HEK293 (cell line): ENCODE data around the gene BCDIN3D.
A peak's percentile ranks its signal among the peaks of the same experiment; 100 is the strongest.

Source experiments
- CTCF ChIA-PET: fragments of 350-600 bp; formaldehyde crosslinking; extraction: SDS; loops from one replicate; lab custom pipeline; 2021; ENCODE audit warnings: antibody characterized with exemption; lab: Yijun Ruan, JAX
- POLR2A ChIA-PET: fragments of 300-600 bp; formaldehyde crosslinking; extraction: SDS; loops from one replicate; lab custom pipeline; 2020; ENCODE audit warnings: antibody characterized with exemption, inconsistent platforms; lab: Yijun Ruan, JAX
- H3K27ac ChIP-seq: fragments of 200-500 bp; sonication (Bioruptor generic); 2 replicates; pipeline ENCODE4 v1.5.1; 2014; ENCODE audit warnings: low read depth, low read length, control low read depth, inconsistent platforms; ENCODE audit errors: extremely low read depth
- H3K36me3 ChIP-seq, 2 experiments: fragments of 200-500 bp in 1 of 2; sonication (Bioruptor generic) in 1 of 2; 1 replicate in 1 of 2; 2 replicates in 1 of 2; pipeline ENCODE4 v1.5.1; 2014 to 2017; ENCODE audit warnings: inconsistent platforms in 2 of 2, low read length in 2 of 2; ENCODE audit not compliant: control insufficient read depth in 2 of 2, insufficient read depth in 1 of 2
- H3K4me1 ChIP-seq: fragments of 200-500 bp; sonication (Bioruptor generic); 2 replicates; pipeline ENCODE4 v1.5.1; 2014; ENCODE audit warnings: mild to moderate bottlenecking, low read length, inconsistent platforms; ENCODE audit not compliant: control insufficient read depth, insufficient read depth
- H3K4me3 ChIP-seq: 2 replicates; pipeline ENCODE4 v1.5.1; 2011; ENCODE audit warnings: low read depth, mild to moderate bottlenecking, control low read depth, low read length, moderate library complexity
- H3K9me3 ChIP-seq: fragments of 200-500 bp; sonication (Bioruptor generic); 2 replicates; pipeline ENCODE4 v1.5.1; 2014; ENCODE audit warnings: low read depth, low read length, inconsistent platforms; ENCODE audit not compliant: control insufficient read depth, insufficient read depth
- KLF1 ChIP-seq: fragments of 450-650 bp; formaldehyde crosslinking; IDR thresholded peaks from 2 replicates; pipeline ENCODE4 v1.5.1; 2016; ENCODE audit warnings: missing biosample characterization, missing genetic modification characterization
- KLF8 ChIP-seq: fragments of 450-650 bp; formaldehyde crosslinking; IDR thresholded peaks from 2 replicates; pipeline ENCODE4 v1.5.1; 2016; ENCODE audit warnings: missing biosample characterization, missing genetic modification characterization
- MEIS1 ChIP-seq: sonication (generic); formaldehyde crosslinking; IDR thresholded peaks from 2 replicates; pipeline ENCODE4 v1.8.1; 2022; ENCODE audit warnings: missing genetic modification reagents, mild to moderate bottlenecking, borderline replicate concordance
- ZFHX2 ChIP-seq: fragments of 450-650 bp; formaldehyde crosslinking; conservative IDR thresholded peaks from 2 replicates; pipeline ENCODE4 v1.5.1; 2016; ENCODE audit warnings: missing biosample characterization, missing genetic modification characterization
- ZFP37 ChIP-seq: fragments of 450-650 bp; formaldehyde crosslinking; IDR thresholded peaks from 2 replicates; pipeline ENCODE4 v1.5.1; 2016; ENCODE audit warnings: missing biosample characterization, missing genetic modification characterization
- ZNF37A ChIP-seq: fragments of 450-650 bp; IDR thresholded peaks from 2 replicates; pipeline ENCODE4 v1.5.1; 2018; ENCODE audit warnings: missing biosample characterization, missing genetic modification characterization
- ZNF416 ChIP-seq: fragments of 450-650 bp; formaldehyde crosslinking; IDR thresholded peaks from 2 replicates; pipeline ENCODE4 v1.5.1; 2016; ENCODE audit warnings: missing biosample characterization, missing genetic modification characterization
- ZNF423 ChIP-seq: fragments of 450-650 bp; formaldehyde crosslinking; IDR thresholded peaks from 2 replicates; pipeline ENCODE4 v1.5.1; 2016; ENCODE audit warnings: missing biosample characterization, missing genetic modification characterization
- ZNF514 ChIP-seq: fragments of 450-650 bp; formaldehyde crosslinking; IDR thresholded peaks from 2 replicates; pipeline ENCODE4 v1.5.1; 2016; ENCODE audit warnings: missing biosample characterization, missing genetic modification characterization
- ZNF571 ChIP-seq: fragments of 450-650 bp; formaldehyde crosslinking; IDR thresholded peaks from 2 replicates; pipeline ENCODE4 v1.5.0; 2017; ENCODE audit warnings: missing biosample characterization, missing genetic modification characterization
- ZNF600 ChIP-seq: fragments of 450-650 bp; formaldehyde crosslinking; IDR thresholded peaks from 2 replicates; pipeline ENCODE4 v1.5.1; 2016; ENCODE audit warnings: missing biosample characterization, missing genetic modification characterization
- ZNF621 ChIP-seq: fragments of 450-650 bp; formaldehyde crosslinking; IDR thresholded peaks from 2 replicates; pipeline ENCODE4 v1.5.1; 2017; ENCODE audit warnings: missing biosample characterization, missing genetic modification characterization
- ZNF629 ChIP-seq: fragments of 450-650 bp; formaldehyde crosslinking; IDR thresholded peaks from 2 replicates; pipeline ENCODE4 v1.5.1; 2017; ENCODE audit warnings: missing biosample characterization, missing genetic modification characterization
- ZNF654 ChIP-seq: fragments of 450-650 bp; formaldehyde crosslinking; IDR thresholded peaks from 2 replicates; pipeline ENCODE4 v1.5.1; 2016; ENCODE audit warnings: low read depth, missing biosample characterization, missing genetic modification characterization
- ZNF701 ChIP-seq: fragments of 450-650 bp; formaldehyde crosslinking; IDR thresholded peaks from 2 replicates; pipeline ENCODE4 v1.5.1; 2016; ENCODE audit warnings: missing biosample characterization, missing genetic modification characterization
- ZNF707 ChIP-seq: fragments of 450-650 bp; formaldehyde crosslinking; IDR thresholded peaks from 2 replicates; pipeline ENCODE4 v1.5.1; 2016; ENCODE audit warnings: missing biosample characterization, missing genetic modification characterization
- ZNF777 ChIP-seq: fragments of 450-650 bp; formaldehyde crosslinking; IDR thresholded peaks from 2 replicates; pipeline ENCODE4 v1.5.1; 2017; ENCODE audit warnings: missing biosample characterization, missing genetic modification characterization, borderline replicate concordance
- TF ChIP-seq, protein P1 (sequence below): fragments of 450-650 bp; formaldehyde crosslinking; IDR thresholded peaks from 2 replicates; pipeline ENCODE4; 2016; ENCODE audit warnings: missing biosample characterization, missing genetic modification characterization
- TF ChIP-seq, protein P2 (sequence below): IDR thresholded peaks from 2 replicates; pipeline ENCODE4 v1.6.1; 2011; ENCODE audit warnings: mild to moderate bottlenecking, low read depth, low read length, borderline replicate concordance
- TF ChIP-seq, protein P3 (sequence below): fragments of 450-650 bp; formaldehyde crosslinking; IDR thresholded peaks from 2 replicates; pipeline ENCODE4 v1.5.1; 2017; ENCODE audit warnings: missing biosample characterization, missing genetic modification characterization
- TF ChIP-seq, protein P4 (sequence below): fragments of 450-650 bp; formaldehyde crosslinking; IDR thresholded peaks from 2 replicates; pipeline ENCODE4 v1.5.1; 2016; ENCODE audit warnings: missing biosample characterization, missing genetic modification characterization
- TF ChIP-seq, protein P5 (sequence below): fragments of 450-650 bp; formaldehyde crosslinking; IDR thresholded peaks from 2 replicates; pipeline ENCODE4 v1.5.1; 2017; ENCODE audit warnings: missing biosample characterization, mild to moderate bottlenecking, missing genetic modification characterization, moderate library complexity
- TF ChIP-seq, protein P6 (sequence below): fragments of 450-650 bp; formaldehyde crosslinking; IDR thresholded peaks from 2 replicates; pipeline ENCODE4 v1.5.0; 2017; ENCODE audit warnings: missing biosample characterization, missing genetic modification characterization, borderline replicate concordance

The BCDIN3D gene

DNA sequence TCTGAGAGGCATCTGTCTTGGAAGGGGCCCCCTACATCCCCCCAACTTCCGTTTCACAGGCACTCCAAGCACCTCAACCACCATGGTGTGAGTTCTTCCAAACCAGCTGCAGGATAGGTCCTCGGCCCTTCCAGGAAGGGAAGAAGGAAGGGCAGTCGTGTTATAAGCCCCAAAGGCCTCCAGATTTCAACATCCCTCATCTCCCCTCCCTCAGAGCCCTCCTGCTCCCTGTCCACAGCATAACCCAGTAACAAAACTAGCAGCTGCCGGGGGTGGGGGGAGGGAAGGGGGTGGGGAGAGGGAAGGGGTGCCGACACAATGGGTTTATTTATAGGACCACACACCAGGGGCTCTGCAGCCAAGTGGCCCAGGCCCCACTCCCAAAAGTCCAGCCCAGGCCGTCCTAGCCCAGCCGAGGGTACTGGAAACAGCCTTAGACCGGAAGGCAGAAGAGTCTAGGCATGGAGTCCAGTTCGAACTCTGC is 33.0 kb downstream of the BCDIN3D start:
- H3K36me3 ChIP-seq, result peaks cover 0 to 28% of the 10 kb centered on the region in 2 experiments; a peak in 2 of 3 replicates
- CTCF ChIA-PET, result interaction anchor here (0.7 to 1.6 kb wide), 5 partner anchors 29 to 57 kb away, joined by 3 to 5 read pairs (median 3); no protein-coding TSS in a partner anchor
- POLR2A ChIA-PET, result no interaction called here
- H3K27ac ChIP-seq, result no peak overlapping the region
- H3K9me3 ChIP-seq, result no peaks in the 10 kb centered on the region
- TF ChIP-seq ZNF600 (tag by site-specific recombination) (no peak), KLF8 (tag by site-specific recombination) (no peak), ZNF37A (tag by site-specific recombination) (no peak), ZNF707 (tag by site-specific recombination) (no peak), ZNF701 (tag by site-specific recombination) (no peak), ZNF654 (tag by site-specific recombination) (no peak), ZFP37 (tag by site-specific recombination) (no peak), ZNF629 (tag by site-specific recombination) (no peak)
- TF ChIP-seq, protein P1, sequence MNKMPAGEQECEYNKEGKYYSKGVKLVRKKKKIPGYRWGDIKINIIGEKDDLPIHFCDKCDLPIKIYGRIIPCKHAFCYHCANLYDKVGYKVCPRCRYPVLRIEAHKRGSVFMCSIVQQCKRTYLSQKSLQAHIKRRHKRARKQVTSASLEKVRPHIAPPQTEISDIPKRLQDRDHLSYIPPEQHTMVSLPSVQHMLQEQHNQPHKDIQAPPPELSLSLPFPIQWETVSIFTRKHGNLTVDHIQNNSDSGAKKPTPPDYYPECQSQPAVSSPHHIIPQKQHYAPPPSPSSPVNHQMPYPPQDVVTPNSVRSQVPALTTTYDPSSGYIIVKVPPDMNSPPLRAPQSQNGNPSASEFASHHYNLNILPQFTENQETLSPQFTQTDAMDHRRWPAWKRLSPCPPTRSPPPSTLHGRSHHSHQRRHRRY, result no peak
- no peak overlapping the region for H3K4me3 ChIP-seq
- H3K4me1 ChIP-seq, result no peaks in the 10 kb centered on the region

DNA sequence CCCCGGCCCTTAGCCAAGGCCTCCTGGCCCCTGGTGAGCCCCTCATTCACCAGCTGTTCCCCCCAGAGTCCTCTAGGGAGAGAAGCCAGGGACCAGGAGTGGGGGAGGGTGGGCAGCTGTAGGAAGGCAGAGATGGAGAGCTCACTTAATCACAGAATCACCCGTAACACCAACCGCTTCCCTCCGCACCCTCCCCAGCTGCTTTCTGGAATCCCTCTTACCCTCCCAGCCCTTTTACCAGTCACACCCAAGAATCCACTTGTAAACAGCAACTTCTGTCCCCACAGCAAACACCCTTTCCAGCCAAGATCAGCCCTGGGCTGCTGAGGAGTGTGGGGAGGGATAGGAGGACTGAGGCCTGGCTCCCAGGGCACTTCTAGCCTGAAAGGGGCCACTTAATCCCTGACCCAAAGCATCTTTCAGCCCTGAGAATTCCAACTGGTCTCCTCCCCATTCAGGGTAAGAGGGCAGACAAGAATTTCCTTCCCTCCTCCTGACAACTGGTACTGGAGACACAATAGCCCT is 33.5 kb downstream of the BCDIN3D start:
- H3K4me1 ChIP-seq, result no peaks in the 10 kb centered on the region
- no peak overlapping the region for H3K27ac ChIP-seq
- H3K4me3 ChIP-seq, result no peak overlapping the region
- CTCF ChIA-PET, result interaction anchor here (0.5 to 1.6 kb wide), 4 partner anchors 32 to 58 kb away, joined by 3 to 5 read pairs (median 4); no protein-coding TSS in a partner anchor
- POLR2A ChIA-PET, result no interaction called here
- TF ChIP-seq ZNF416 (no peak), MEIS1 (CRISPR knock-in tag) (no peak), KLF1 (tag by site-specific recombination) (peak; percentile 56), ZNF571 (tag by site-specific recombination) (no peak), ZNF423 (tag by site-specific recombination) (no peak), ZNF621 (tag by site-specific recombination) (no peak), ZNF777 (tag by site-specific recombination) (no peak), ZFP37 (tag by site-specific recombination) (no peak), ZFHX2 (no peak), ZNF514 (no peak)
- TF ChIP-seq, protein P2, sequence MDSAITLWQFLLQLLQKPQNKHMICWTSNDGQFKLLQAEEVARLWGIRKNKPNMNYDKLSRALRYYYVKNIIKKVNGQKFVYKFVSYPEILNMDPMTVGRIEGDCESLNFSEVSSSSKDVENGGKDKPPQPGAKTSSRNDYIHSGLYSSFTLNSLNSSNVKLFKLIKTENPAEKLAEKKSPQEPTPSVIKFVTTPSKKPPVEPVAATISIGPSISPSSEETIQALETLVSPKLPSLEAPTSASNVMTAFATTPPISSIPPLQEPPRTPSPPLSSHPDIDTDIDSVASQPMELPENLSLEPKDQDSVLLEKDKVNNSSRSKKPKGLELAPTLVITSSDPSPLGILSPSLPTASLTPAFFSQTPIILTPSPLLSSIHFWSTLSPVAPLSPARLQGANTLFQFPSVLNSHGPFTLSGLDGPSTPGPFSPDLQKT, result no peak
- TF ChIP-seq, protein P3, sequence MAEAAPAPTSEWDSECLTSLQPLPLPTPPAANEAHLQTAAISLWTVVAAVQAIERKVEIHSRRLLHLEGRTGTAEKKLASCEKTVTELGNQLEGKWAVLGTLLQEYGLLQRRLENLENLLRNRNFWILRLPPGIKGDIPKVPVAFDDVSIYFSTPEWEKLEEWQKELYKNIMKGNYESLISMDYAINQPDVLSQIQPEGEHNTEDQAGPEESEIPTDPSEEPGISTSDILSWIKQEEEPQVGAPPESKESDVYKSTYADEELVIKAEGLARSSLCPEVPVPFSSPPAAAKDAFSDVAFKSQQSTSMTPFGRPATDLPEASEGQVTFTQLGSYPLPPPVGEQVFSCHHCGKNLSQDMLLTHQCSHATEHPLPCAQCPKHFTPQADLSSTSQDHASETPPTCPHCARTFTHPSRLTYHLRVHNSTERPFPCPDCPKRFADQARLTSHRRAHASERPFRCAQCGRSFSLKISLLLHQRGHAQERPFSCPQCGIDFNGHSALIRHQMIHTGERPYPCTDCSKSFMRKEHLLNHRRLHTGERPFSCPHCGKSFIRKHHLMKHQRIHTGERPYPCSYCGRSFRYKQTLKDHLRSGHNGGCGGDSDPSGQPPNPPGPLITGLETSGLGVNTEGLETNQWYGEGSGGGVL, result peak; percentile 50; the same call in 1 of the 2 replicates
- TF ChIP-seq, protein P4, sequence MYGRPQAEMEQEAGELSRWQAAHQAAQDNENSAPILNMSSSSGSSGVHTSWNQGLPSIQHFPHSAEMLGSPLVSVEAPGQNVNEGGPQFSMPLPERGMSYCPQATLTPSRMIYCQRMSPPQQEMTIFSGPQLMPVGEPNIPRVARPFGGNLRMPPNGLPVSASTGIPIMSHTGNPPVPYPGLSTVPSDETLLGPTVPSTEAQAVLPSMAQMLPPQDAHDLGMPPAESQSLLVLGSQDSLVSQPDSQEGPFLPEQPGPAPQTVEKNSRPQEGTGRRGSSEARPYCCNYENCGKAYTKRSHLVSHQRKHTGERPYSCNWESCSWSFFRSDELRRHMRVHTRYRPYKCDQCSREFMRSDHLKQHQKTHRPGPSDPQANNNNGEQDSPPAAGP (tag by site-specific recombination), result peak; percentile 85
- TF ChIP-seq, protein P5, sequence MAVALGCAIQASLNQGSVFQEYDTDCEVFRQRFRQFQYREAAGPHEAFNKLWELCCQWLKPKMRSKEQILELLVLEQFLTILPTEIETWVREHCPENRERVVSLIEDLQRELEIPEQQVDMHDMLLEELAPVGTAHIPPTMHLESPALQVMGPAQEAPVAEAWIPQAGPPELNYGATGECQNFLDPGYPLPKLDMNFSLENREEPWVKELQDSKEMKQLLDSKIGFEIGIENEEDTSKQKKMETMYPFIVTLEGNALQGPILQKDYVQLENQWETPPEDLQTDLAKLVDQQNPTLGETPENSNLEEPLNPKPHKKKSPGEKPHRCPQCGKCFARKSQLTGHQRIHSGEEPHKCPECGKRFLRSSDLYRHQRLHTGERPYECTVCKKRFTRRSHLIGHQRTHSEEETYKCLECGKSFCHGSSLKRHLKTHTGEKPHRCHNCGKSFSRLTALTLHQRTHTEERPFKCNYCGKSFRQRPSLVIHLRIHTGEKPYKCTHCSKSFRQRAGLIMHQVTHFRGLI (tag by site-specific recombination), result no peak
- TF ChIP-seq, protein P6, sequence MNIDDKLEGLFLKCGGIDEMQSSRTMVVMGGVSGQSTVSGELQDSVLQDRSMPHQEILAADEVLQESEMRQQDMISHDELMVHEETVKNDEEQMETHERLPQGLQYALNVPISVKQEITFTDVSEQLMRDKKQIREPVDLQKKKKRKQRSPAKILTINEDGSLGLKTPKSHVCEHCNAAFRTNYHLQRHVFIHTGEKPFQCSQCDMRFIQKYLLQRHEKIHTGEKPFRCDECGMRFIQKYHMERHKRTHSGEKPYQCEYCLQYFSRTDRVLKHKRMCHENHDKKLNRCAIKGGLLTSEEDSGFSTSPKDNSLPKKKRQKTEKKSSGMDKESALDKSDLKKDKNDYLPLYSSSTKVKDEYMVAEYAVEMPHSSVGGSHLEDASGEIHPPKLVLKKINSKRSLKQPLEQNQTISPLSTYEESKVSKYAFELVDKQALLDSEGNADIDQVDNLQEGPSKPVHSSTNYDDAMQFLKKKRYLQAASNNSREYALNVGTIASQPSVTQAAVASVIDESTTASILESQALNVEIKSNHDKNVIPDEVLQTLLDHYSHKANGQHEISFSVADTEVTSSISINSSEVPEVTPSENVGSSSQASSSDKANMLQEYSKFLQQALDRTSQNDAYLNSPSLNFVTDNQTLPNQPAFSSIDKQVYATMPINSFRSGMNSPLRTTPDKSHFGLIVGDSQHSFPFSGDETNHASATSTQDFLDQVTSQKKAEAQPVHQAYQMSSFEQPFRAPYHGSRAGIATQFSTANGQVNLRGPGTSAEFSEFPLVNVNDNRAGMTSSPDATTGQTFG (tag by site-specific recombination), result no peak
- no peaks in the 10 kb centered on the region for H3K9me3 ChIP-seq
- peaks cover 0 to 33% of the 10 kb centered on the region in 2 experiments; a peak in 2 of 3 replicates for H3K36me3 ChIP-seq
